Measurements from ENCODE around the gene ZBTB32. TPM values are rescaled to one million over a fixed set of nuclear protein-coding genes. Genes with fewer than 3 reads are reported as not detected.

Gene ZBTB32
- total and polyA plus RNA-seq, 7 donors, result 0.08 to 0.10 TPM; not detected in 5

DNA sequence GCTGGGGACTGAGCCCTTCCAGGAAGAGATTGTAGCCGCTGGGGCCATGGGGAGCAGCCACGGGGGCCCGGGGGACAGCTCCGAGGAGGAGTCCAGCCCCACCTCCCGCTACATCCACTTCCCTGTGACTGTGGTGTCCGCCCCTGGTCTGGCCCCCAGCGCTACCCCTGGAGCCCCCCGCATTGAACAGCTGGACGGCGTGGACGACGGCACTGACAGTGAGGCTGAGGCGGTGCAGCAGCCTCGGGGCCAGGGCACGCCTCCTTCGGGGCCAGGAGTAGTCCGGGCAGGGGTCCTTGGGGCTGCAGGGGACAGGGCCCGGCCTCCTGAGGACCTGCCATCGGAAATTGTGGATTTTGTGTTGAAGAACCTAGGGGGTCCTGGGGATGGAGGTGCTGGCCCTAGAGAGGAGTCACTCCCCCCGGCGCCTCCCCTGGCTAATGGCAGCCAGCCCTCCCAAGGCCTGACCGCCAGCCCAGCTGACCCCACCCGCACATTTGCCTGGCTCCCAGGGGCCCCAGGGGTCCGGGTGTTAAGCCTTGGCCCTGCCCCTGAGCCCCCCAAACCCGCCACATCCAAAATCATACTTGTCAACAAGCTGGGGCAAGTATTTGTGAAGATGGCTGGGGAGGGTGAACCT, 28.3 kb downstream of the ZBTB32 start:
- intact Hi-C loops (cut with DNase I), result no loop called here
- Histone ChIP-seq H3K27me3 (ENCODE audit: insufficient read depth in 3 of 3, low read length in 2 of 3) (no peaks in the 10 kb centered on the region), H3K27ac (no peak overlapping the region), H3K4me3 (no peak overlapping the region), H3K4me1 (no peaks in the 10 kb centered on the region), H3K36me3 (ENCODE audit: insufficient read depth in 1 of 2, low read depth in 1 of 2) (peaks cover 5 to 99% of the 10 kb centered on the region in 2 donors), H3K9me3 (no peaks in the 10 kb centered on the region)
- 84 to 89% (median 84%) methylated on average over 24 to 25 of the region's 25 CpGs for WGBS, 3 donors
- ATAC-seq, result no peak
- DNase-seq, result no peak
- TF ChIP-seq, protein P1, sequence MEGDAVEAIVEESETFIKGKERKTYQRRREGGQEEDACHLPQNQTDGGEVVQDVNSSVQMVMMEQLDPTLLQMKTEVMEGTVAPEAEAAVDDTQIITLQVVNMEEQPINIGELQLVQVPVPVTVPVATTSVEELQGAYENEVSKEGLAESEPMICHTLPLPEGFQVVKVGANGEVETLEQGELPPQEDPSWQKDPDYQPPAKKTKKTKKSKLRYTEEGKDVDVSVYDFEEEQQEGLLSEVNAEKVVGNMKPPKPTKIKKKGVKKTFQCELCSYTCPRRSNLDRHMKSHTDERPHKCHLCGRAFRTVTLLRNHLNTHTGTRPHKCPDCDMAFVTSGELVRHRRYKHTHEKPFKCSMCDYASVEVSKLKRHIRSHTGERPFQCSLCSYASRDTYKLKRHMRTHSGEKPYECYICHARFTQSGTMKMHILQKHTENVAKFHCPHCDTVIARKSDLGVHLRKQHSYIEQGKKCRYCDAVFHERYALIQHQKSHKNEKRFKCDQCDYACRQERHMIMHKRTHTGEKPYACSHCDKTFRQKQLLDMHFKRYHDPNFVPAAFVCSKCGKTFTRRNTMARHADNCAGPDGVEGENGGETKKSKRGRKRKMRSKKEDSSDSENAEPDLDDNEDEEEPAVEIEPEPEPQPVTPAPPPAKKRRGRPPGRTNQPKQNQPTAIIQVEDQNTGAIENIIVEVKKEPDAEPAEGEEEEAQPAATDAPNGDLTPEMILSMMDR (IDR thresholded peaks at IDR 0.05), result no peak

DNA sequence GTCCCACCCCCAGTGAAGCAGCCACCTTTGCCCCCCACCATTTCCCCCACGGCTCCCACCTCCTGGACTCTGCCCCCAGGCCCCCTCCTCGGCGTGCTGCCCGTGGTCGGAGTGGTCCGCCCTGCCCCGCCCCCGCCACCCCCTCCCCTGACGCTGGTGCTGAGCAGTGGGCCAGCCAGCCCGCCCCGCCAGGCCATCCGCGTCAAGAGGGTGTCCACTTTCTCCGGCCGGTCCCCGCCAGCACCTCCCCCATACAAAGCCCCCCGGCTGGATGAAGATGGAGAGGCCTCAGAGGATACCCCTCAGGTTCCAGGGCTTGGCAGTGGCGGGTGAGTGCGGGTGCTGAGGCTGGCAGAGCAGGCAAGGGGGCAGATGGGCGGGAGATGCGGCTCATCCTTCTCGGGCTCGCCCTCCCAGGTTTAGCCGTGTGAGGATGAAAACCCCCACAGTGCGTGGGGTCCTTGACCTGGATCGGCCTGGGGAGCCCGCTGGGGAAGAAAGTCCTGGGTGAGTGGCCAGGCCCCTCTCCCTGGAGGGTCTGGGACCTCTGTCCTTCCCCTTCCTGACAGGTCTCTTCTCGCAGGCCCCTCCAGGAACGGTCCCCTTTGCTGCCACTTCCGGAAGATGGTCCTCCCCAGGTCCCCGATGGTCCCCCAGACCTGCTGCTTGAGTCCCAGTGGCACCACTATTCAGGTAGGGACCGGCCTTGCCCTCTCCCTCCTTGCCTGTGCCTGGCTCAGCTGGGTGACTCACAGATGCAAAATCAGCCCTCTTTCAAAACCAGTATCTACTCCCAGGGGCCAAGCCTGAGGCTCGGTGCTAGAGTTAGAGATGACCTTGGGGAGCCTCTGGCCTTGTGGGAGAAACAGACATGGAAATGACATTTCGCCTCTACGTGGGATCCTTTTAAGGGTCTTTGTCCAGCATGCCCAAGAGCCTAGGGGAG, 29.1 kb downstream of the ZBTB32 start:
- H3K4me1 ChIP-seq, result no peaks in the 10 kb centered on the region
- ATAC-seq (peak in 2 of 4 donors; percentile 24 to 30), DNase-seq (no peak)
- H3K9me3 ChIP-seq, result no peaks in the 10 kb centered on the region
- TF ChIP-seq, protein P1 (IDR thresholded peaks at IDR 0.05), result no peak
- H3K36me3 ChIP-seq (ENCODE audit: insufficient read depth in 1 of 2, low read depth in 1 of 2), result peaks cover 5 to 99% of the 10 kb centered on the region in 2 donors
- no peak overlapping the region for H3K4me3 ChIP-seq
- no peaks in the 10 kb centered on the region for H3K27me3 ChIP-seq (ENCODE audit: insufficient read depth in 3 of 3, low read length in 2 of 3)
- H3K27ac ChIP-seq, result no peak overlapping the region
- 88 to 91% (median 90%) methylated on average over 24 to 35 of the region's 35 CpGs for WGBS, 3 donors
- intact Hi-C loops (cut with DNase I), result no loop called here

DNA sequence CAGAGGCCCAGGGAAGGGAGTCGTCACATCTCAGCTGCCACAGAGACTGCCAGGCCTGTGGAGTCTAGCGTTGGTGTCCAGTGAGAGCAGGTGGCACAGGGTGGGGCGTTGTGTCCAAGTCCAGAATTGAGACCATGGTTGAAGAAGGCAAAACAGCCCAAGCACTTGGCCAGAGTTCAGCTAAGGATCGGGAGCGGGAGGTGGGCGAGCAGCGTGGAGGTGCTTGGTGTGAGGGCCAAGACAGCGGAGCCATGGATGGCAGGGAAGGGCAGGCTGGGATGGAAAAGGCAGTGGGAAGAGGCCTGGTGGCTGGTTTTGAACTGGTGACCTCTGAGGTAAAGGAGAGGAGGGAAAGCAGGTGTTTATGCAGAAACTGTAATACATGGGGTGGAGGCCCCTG, 29.9 kb downstream of the ZBTB32 start:
- intact Hi-C loops (cut with DNase I), result no loop called here
- H3K9me3 ChIP-seq, result no peaks in the 10 kb centered on the region
- 84 to 90% (median 88%) methylated on average over 8 of the region's 8 CpGs for WGBS, 3 donors
- H3K36me3 ChIP-seq (ENCODE audit: insufficient read depth in 1 of 2, low read depth in 1 of 2), result peaks cover 3 to 99% of the 10 kb centered on the region in 2 donors
- no peak overlapping the region for H3K4me3 ChIP-seq
- no peak for ATAC-seq
- H3K27me3 ChIP-seq (ENCODE audit: insufficient read depth in 3 of 3, low read length in 2 of 3), result no peaks in the 10 kb centered on the region
- TF ChIP-seq, protein P1 (IDR thresholded peaks at IDR 0.05), result no peak
- no peak for DNase-seq
- no peaks in the 10 kb centered on the region for H3K4me1 ChIP-seq
- H3K27ac ChIP-seq, result no peak overlapping the region

DNA sequence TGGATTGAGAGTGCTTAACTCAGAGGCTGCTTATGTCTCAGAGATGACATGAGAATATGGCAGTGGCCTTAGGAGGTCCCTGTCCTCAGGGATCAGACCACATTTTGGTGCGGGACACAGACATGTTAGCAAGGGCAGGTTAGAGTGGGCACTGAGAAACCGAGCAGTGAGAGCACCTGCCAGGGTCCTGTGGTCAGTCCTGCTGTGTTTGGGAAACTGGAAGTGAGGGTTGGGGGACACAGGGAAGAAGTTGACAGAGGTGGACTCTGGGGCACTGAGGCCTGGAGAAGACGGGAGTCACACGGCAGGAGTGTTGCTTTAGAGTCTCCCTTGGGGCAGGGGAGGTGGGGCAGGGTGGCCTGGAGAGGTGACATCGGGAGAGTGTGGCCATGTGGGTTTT, 30.5 kb downstream of the ZBTB32 start:
- 70 to 84% (median 73%) methylated on average over 5 of the region's 5 CpGs for WGBS, 3 donors
- no peak for ATAC-seq
- no peak overlapping the region for H3K27ac ChIP-seq

More for the DNA sequence above, 30.5 kb downstream of the ZBTB32 start:
- Histone ChIP-seq H3K9me3 (no peaks in the 10 kb centered on the region), H3K4me1 (peaks cover 4% of the 10 kb centered on the region), H3K27me3 (ENCODE audit: insufficient read depth in 3 of 3, low read length in 2 of 3) (no peaks in the 10 kb centered on the region), H3K4me3 (no peak overlapping the region), H3K36me3 (ENCODE audit: insufficient read depth in 1 of 2, low read depth in 1 of 2) (peaks cover 0 to 93% of the 10 kb centered on the region in 2 donors)
- intact Hi-C loops (cut with DNase I), result no loop called here
- TF ChIP-seq, protein P1 (IDR thresholded peaks at IDR 0.05), result no peak
- no peak for DNase-seq
